ENCODE results near the gene CCHCR1. TPM values are rescaled to one million over a fixed set of nuclear protein-coding genes. Genes with fewer than 3 reads are reported as not detected.

Gene CCHCR1
- total and polyA plus RNA-seq, 9 donors = 11.2 to 31.5 (median 23.6) TPM

- no peak for TF ChIP-seq POLR2A (IDR thresholded peaks at IDR 0.05)
- no peak for TF ChIP-seq CTCF (IDR thresholded peaks at IDR 0.05)
- no peak for TF ChIP-seq EP300 (IDR thresholded peaks at IDR 0.05)
- Histone ChIP-seq H3K4me1 (ENCODE audit: insufficient read depth) (peaks cover 10% of the 10 kb centered on the region), H3K36me3 (no peaks in the 10 kb centered on the region), H3K9me3 (no peaks in the 10 kb centered on the region), H3K4me3 (no peak overlapping the region), H3K27me3 (no peaks in the 10 kb centered on the region), H3K27ac (no peak overlapping the region)
- WGBS, 3 donors = 84 to 90% (median 87%) methylated on average over 7 of the region's 7 CpGs
- intact Hi-C loops (cut with DNase I) = no loop called here
- DNase-seq = no peak
These were observed 39.4 kb downstream of the CCHCR1 start for GRCh38 chr6:31118178-31118577.

GRCh38 chr6:31116661-31117385, 40.8 kb downstream of the CCHCR1 start:
- Histone ChIP-seq H3K9me3 (no peaks in the 10 kb centered on the region), H3K27me3 (no peaks in the 10 kb centered on the region), H3K4me3 (no peak overlapping the region), H3K27ac (no peak overlapping the region), H3K4me1 (ENCODE audit: insufficient read depth) (peaks cover 5% of the 10 kb centered on the region), H3K36me3 (no peaks in the 10 kb centered on the region)
- intact Hi-C loops (cut with DNase I) = no loop called here
- WGBS, 3 donors = 43 to 48% (median 48%) methylated on average over 18 to 19 of the region's 19 CpGs
- TF ChIP-seq CTCF (IDR thresholded peaks at IDR 0.05) = no peak
- TF ChIP-seq EP300 (IDR thresholded peaks at IDR 0.05) = no peak
- no peak for TF ChIP-seq POLR2A (IDR thresholded peaks at IDR 0.05)
- DNase-seq = no peak

DNA sequence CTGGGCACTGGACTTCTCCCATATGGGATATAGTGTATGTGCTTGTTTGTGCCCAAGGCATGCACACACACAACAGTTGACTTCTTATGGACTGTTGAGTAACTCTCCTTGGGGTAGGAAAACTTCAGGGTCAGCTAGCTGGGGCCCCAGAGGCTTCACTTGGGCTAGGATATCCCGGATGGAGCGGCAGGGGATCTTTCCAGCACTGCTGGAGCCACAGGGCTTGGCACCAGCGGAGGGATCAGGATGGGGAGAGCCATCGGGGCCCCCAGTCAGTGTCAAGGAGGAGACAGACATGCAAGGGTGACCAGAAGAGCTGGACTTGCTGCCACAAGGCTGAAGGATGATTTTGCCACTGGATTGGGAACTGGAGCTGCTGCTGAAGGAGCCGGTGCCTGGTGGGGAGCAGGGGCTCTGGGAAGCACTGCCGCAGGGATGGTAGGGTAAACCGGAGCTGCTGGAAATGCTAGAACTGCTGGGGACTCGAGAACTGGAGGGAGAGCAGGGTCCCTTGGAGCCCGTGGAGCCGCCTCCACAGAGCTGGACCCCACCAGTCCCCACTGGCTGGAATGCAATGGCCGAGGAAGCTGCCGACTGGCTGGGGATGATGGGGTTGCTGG, 41.6 kb downstream of the CCHCR1 start:
- H3K4me3 ChIP-seq = no peak overlapping the region
- WGBS, 3 donors = 93% methylated on average over 12 of the region's 12 CpGs
- intact Hi-C loops (cut with DNase I) = no loop called here
- no peaks in the 10 kb centered on the region for H3K36me3 ChIP-seq
- TF ChIP-seq POLR2A (IDR thresholded peaks at IDR 0.05) (no peak), EP300 (IDR thresholded peaks at IDR 0.05) (no peak), CTCF (IDR thresholded peaks at IDR 0.05) (no peak)
- H3K9me3 ChIP-seq = no peaks in the 10 kb centered on the region
- H3K27ac ChIP-seq = no peak overlapping the region
- no peaks in the 10 kb centered on the region for H3K27me3 ChIP-seq
- peaks cover 5% of the 10 kb centered on the region for H3K4me1 ChIP-seq (ENCODE audit: insufficient read depth)
- DNase-seq = no peak

- Histone ChIP-seq H3K27ac (peak overlapping the region in 1 of 2 donors; percentile 0), H3K4me3 (peak overlapping the region; percentile 24), H3K9me3 (no peaks in the 10 kb centered on the region), H3K36me3 (no peaks in the 10 kb centered on the region), H3K27me3 (no peaks in the 10 kb centered on the region), H3K4me1 (ENCODE audit: insufficient read depth) (peaks cover 5% of the 10 kb centered on the region)
- intact Hi-C loops (cut with DNase I) = no loop called here
- no peak for DNase-seq
- TF ChIP-seq CTCF (IDR thresholded peaks at IDR 0.05) = no peak
- no peak for TF ChIP-seq EP300 (IDR thresholded peaks at IDR 0.05)
- no peak for TF ChIP-seq POLR2A (IDR thresholded peaks at IDR 0.05)
- WGBS, 3 donors = 64 to 69% (median 69%) methylated on average over 9 of the region's 9 CpGs
These were observed 42.4 kb downstream of the CCHCR1 start for GRCh38 chr6:31114970-31115849.
